Esophagus muscularis mucosa (tissue), 4 donors: ENCODE data around the gene PDGFC. TPM values are rescaled to one million over a fixed set of nuclear protein-coding genes. Genes with fewer than 3 reads are reported as not detected.

Source experiments
- DNase-seq: peaks from one replicate; pipeline ENCODE4 v3.0.0-alpha.2; 2017; ENCODE audit errors: extremely low spot score
- H3K27ac ChIP-seq, 4 donors: fragments of 200-600 bp; sonication (generic); replicated peaks in 1 of 4; 1 replicate in 3 of 4; 2 replicates in 1 of 4; pipeline ENCODE4 v1.5.1; 2016 to 2019; ENCODE audit warnings: mild to moderate bottlenecking in 1 of 4
- H3K27me3 ChIP-seq, 4 donors: fragments of 200-600 bp; sonication (generic); one replicate each; pipeline versions ENCODE4 v1.5.1 to v1.6.0; 2016 to 2019
- H3K36me3 ChIP-seq, 4 donors: fragments of 200-600 bp; sonication (generic); one replicate each; pipeline ENCODE4 v1.5.1; 2016 to 2019
- H3K4me1 ChIP-seq, 4 donors: fragments of 200-600 bp; sonication (generic); one replicate each; pipeline ENCODE4 v1.5.1; 2016 to 2019
- H3K4me3 ChIP-seq, 4 donors: fragments of 200-600 bp; sonication (generic); 1 replicate in 2 of 4; 2 replicates in 2 of 4; pipeline ENCODE4 v1.5.1; 2016 to 2019; ENCODE audit warnings: mild to moderate bottlenecking in 4 of 4, moderate library complexity in 1 of 4
- H3K9me3 ChIP-seq, 4 donors: fragments of 200-600 bp; sonication (generic); 1 replicate in 3 of 4; 2 replicates in 1 of 4; pipeline ENCODE4 v1.5.1; 2016 to 2019
- EP300 ChIP-seq: sonication (generic); formaldehyde crosslinking; IDR thresholded peaks from one replicate; pipeline ENCODE4 v1.6.1; 2017; ENCODE audit warnings: antibody characterized with exemption
- POLR2A ChIP-seq: fragments of 450-650 bp; IDR thresholded peaks from one replicate; pipeline ENCODE4 v1.6.1; 2017; ENCODE audit warnings: antibody characterized with exemption, moderate library complexity, mild to moderate bottlenecking, low read depth
- POLR2AphosphoS5 ChIP-seq, 2 donors: sonication (generic); formaldehyde crosslinking; IDR thresholded peaks; one replicate each; pipeline ENCODE4 v1.6.1; 2017; ENCODE audit warnings: antibody characterized with exemption in 2 of 2
- WGBS: methylation state at CpG from one replicate; pipeline ENCODE4 v1.1.5; 2018; 5-methylcytosine and 5-hydroxymethylcytosine counted together
- intact Hi-C: fragments of 100-400 bp; cut with DNase I; formaldehyde crosslinking; loops from one replicate; pipeline ENCODE4 v1.15.1; 2023
- small RNA-seq, 3 donors: library from RNA; depleted of rRNA; stranded (forward); fragments of <200 nt; gene quantifications; one replicate each; pipeline ENCODE3, GENCODE V24; 2016
- total RNA-seq, 4 donors: library from RNA; depleted of rRNA; stranded (reverse); fragments of >200 nt; gene quantifications; one replicate each; pipeline versions ENCODE4 v1.1.0 to v1.2.1, GENCODE V29; 2016
- TF ChIP-seq, protein P1 (sequence below), 3 experiments: fragments of 200-600 bp in 2 of 3; fragments of 450-650 bp in 1 of 3; sonication (generic) in 2 of 3; IDR thresholded peaks; one replicate each; pipeline ENCODE4 v1.5.1; 2017 to 2019; ENCODE audit warnings: antibody characterized with exemption in 3 of 3, mild to moderate bottlenecking in 2 of 3, moderate library complexity in 1 of 3

The PDGFC gene
- total RNA-seq, 4 donors from 2014 or later: 25.3 to 38.3 (median 30.0) TPM

DNA sequence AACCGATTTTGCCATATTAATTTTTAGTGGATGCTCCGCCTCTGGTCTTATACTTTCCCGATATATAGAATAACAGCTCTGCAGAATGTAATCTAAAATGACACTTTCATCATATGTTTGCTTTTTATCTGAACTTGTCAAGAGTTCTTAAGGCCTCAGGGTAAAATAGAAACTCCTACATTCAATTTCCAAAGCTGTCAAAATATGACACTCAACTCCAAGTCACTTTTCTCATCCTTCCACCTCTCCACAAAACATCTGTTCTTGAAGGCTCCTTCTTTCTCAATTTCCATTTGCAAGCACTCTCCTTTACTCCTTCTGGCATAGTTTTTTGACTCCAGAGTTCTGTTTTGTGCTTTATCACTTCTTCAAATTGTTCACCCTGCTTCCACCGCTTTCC, 242.2 kb downstream of the PDGFC start:
- H3K27ac ChIP-seq: no peak overlapping the region
- TF ChIP-seq, protein P1, sequence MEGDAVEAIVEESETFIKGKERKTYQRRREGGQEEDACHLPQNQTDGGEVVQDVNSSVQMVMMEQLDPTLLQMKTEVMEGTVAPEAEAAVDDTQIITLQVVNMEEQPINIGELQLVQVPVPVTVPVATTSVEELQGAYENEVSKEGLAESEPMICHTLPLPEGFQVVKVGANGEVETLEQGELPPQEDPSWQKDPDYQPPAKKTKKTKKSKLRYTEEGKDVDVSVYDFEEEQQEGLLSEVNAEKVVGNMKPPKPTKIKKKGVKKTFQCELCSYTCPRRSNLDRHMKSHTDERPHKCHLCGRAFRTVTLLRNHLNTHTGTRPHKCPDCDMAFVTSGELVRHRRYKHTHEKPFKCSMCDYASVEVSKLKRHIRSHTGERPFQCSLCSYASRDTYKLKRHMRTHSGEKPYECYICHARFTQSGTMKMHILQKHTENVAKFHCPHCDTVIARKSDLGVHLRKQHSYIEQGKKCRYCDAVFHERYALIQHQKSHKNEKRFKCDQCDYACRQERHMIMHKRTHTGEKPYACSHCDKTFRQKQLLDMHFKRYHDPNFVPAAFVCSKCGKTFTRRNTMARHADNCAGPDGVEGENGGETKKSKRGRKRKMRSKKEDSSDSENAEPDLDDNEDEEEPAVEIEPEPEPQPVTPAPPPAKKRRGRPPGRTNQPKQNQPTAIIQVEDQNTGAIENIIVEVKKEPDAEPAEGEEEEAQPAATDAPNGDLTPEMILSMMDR (IDR thresholded peaks at IDR 0.05): no peak
- no peak for TF ChIP-seq POLR2AphosphoS5 (IDR thresholded peaks at IDR 0.05)
- no peak for TF ChIP-seq EP300
- TF ChIP-seq POLR2A: no peak
- H3K36me3 ChIP-seq: no peaks in the 10 kb centered on the region
- H3K4me1 ChIP-seq: no peaks in the 10 kb centered on the region
- WGBS: 88% methylated on average over 4 of the region's 4 CpGs
- DNase-seq: no peak
- intact Hi-C loops: no loop called here
- no peak overlapping the region for H3K4me3 ChIP-seq
- H3K27me3 ChIP-seq: no peaks in the 10 kb centered on the region
- H3K9me3 ChIP-seq: peaks cover 0 to 22% (median 6%) of the 10 kb centered on the region in 4 donors

DNA sequence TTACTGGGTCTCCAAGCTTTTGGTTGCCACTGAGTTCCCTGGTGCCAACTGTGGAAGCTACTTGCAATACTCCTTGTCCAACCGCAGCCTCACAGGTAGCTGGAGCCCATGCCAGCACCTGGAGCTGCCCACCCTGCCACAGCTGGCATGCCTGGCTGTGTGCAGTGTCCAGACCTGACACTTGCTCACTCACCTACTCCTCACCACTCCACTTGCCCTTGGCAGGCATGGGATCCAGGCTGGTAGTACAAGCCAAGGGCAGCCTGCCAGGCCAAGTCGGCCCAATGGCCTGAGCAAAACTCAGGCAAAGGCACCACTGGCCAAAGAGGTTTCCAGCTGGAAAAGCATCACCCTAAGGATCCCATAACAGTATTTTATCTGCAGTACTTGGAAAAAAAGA, 246.3 kb downstream of the PDGFC start:
- TF ChIP-seq EP300 (no peak), POLR2AphosphoS5 (IDR thresholded peaks at IDR 0.05) (no peak), POLR2A (no peak)
- TF ChIP-seq, protein P1 (IDR thresholded peaks at IDR 0.05): no peak
- H3K36me3 ChIP-seq: no peaks in the 10 kb centered on the region
- DNase-seq: no peak
- H3K27ac ChIP-seq: no peak overlapping the region
- no peaks in the 10 kb centered on the region for H3K9me3 ChIP-seq
- intact Hi-C loops: no loop called here
- H3K27me3 ChIP-seq: no peaks in the 10 kb centered on the region
- H3K4me1 ChIP-seq: no peaks in the 10 kb centered on the region
- H3K4me3 ChIP-seq: no peak overlapping the region
- 71% methylated on average over 1 of the region's 2 CpGs for WGBS

DNA sequence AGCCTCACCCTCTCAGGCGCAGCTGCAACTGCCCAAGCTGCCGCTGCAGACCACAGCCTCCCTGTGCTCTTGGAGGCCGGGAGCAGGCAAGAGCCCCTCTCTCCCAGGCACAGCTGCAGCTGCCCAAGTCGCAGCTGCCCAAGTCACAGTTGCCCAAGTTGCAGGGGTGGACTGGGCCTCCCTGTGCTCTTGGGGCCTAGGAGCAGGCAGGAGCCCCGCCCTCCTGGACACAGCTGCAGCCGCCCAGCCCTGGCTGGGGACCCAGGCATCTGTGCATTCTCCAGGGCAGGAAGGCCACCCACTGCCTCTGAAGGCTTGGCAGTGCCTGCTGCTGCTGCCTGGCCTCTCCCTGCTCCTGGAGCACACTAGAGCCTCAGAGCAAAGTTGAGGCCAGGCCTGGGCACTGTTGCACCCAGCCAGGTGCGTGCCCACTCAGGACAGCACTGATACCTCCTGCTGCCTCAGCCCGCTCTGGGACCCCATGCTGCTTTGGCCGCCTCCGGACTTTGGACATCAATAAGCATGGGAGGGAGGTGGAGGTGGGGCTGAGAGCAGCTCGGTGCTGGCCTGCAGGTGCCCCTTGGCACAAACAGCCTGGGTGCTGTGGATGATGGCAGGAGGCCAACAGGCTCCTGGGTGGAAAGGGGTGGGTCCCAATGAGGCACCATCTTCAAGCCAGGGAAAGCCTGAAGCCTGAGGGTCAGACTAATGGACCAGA, 247.5 kb downstream of the PDGFC start:
- H3K36me3 ChIP-seq: no peaks in the 10 kb centered on the region
- H3K4me1 ChIP-seq: no peaks in the 10 kb centered on the region
- WGBS: 100% methylated on average over 2 of the region's 11 CpGs
- intact Hi-C loops: no loop called here
- H3K27me3 ChIP-seq: no peaks in the 10 kb centered on the region
- no peak for DNase-seq
- no peaks in the 10 kb centered on the region for H3K9me3 ChIP-seq
- no peak overlapping the region for H3K27ac ChIP-seq
- no peak overlapping the region for H3K4me3 ChIP-seq
- TF ChIP-seq EP300: no peak
- no peak for TF ChIP-seq POLR2A
- TF ChIP-seq POLR2AphosphoS5 (IDR thresholded peaks at IDR 0.05): no peak
- TF ChIP-seq, protein P1 (IDR thresholded peaks at IDR 0.05): no peak

DNA sequence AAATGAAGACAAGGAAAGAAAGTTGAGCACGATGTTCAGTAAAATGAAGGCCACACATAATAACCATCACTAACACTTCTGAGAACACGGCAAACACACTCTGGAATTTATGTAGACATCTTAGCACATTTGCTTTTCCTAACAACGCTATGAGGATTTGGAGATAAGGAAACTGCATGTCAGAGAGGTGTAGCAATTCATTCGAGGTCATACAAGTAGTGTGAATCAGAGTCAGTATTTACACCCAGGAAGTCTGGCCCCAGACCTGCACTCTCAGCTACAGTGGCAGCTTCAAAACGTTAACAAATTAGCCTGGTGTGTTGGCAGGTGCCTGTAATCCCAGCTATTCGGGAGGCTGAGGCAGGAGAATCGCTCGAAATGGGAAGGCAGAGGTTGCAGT, 253.4 kb downstream of the PDGFC start:
- no peak for TF ChIP-seq POLR2A
- TF ChIP-seq POLR2AphosphoS5 (IDR thresholded peaks at IDR 0.05): no peak
- TF ChIP-seq EP300: no peak
- Histone ChIP-seq H3K36me3 (no peaks in the 10 kb centered on the region), H3K4me1 (no peaks in the 10 kb centered on the region), H3K27me3 (no peaks in the 10 kb centered on the region), H3K4me3 (no peak overlapping the region), H3K9me3 (no peaks in the 10 kb centered on the region), H3K27ac (no peak overlapping the region)
- intact Hi-C loops: no loop called here
- 88% methylated on average over 8 of the region's 8 CpGs for WGBS
- DNase-seq: no peak

DNA sequence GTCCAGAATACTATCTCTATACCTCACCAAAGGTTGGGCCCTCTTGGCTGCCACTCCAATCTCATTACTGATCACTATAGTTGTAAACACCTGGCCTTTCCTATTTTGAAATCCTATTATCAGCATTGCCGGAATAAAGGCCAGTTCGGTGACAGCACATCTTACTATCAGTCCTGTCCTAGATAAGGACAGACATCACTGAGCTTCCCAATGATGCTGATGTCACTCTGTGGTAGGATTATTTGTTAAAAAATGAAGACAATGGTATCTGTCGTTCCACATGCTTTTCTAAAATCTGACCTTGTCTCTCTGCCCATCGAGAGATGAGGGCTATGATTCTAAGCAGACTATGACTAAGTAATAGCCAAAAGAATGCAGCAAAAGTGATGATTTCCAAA, 260.4 kb downstream of the PDGFC start:
- H3K36me3 ChIP-seq: no peaks in the 10 kb centered on the region
- no peaks in the 10 kb centered on the region for H3K4me1 ChIP-seq
- TF ChIP-seq POLR2A: no peak
- intact Hi-C loops: no loop called here
- H3K27me3 ChIP-seq: no peaks in the 10 kb centered on the region
- no peaks in the 10 kb centered on the region for H3K9me3 ChIP-seq
- WGBS: 96% methylated on average over 4 of the region's 4 CpGs
- DNase-seq: no peak
- H3K27ac ChIP-seq: no peak overlapping the region
- H3K4me3 ChIP-seq: no peak overlapping the region

Small RNA genes lying within 50 kb of the gene (small RNA-seq; reads per million reads assigned to genes)
- gene AC092608.2: 0 reads per million in 3 donors

Other genes starting within 250 kb of the PDGFC start
- gene GLRB, start 104.4 kb upstream of the PDGFC start, total RNA-seq: 1 to 10 TPM; 1.5 to 2.1 (median 1.8) TPM
- under 1 TPM in 3 of 4 donors, not detected in 1; 0.06 to 0.50 (median 0.06) TPM for gene GRIA2, start 248.9 kb upstream of the PDGFC start, total RNA-seq